Measurements from ENCODE around the gene ATP1B4.

Gene ATP1B4

GRCh38 chrX:120361764-120362305 is at the start of gene ATP1B4:
Gene ATP1B4, plus strand, starts transcription at chrX:120362089. Its CDS starts 80 bp downstream, at chrX:120362169.
- TF ChIP-seq GATA2 (IDR thresholded peaks at IDR 0.05; ENCODE audit: low read depth, low read length) (no peak), GATA3 (IDR thresholded peaks at IDR 0.05; ENCODE audit: low read depth, low read length) (no peak)

GRCh38 chrX:120315776-120316175 is 46.1 kb upstream of the ATP1B4 start:
- no peak for TF ChIP-seq GATA3 (IDR thresholded peaks at IDR 0.05; ENCODE audit: low read depth, low read length)
- TF ChIP-seq GATA2 (IDR thresholded peaks at IDR 0.05; ENCODE audit: low read depth, low read length), result no peak

GRCh38 chrX:120316587-120317283 is 45.2 kb upstream of the ATP1B4 start:
- TF ChIP-seq GATA2 (IDR thresholded peaks at IDR 0.05; ENCODE audit: low read depth, low read length) (no peak), GATA3 (IDR thresholded peaks at IDR 0.05; ENCODE audit: low read depth, low read length) (no peak)

GRCh38 chrX:120318411-120318810 is 43.5 kb upstream of the ATP1B4 start:
- TF ChIP-seq GATA3 (IDR thresholded peaks at IDR 0.05; ENCODE audit: low read depth, low read length) (no peak), GATA2 (IDR thresholded peaks at IDR 0.05; ENCODE audit: low read depth, low read length) (no peak)

GRCh38 chrX:120321520-120322281 is 40.2 kb upstream of the ATP1B4 start:
- TF ChIP-seq GATA3 (IDR thresholded peaks at IDR 0.05; ENCODE audit: low read depth, low read length) (no peak), GATA2 (IDR thresholded peaks at IDR 0.05; ENCODE audit: low read depth, low read length) (no peak)

- no peak for TF ChIP-seq GATA2 (IDR thresholded peaks at IDR 0.05; ENCODE audit: low read depth, low read length)
- no peak for TF ChIP-seq GATA3 (IDR thresholded peaks at IDR 0.05; ENCODE audit: low read depth, low read length)
These were observed 30.8 kb upstream of the ATP1B4 start for GRCh38 chrX:120331116-120331515.

- no peak for TF ChIP-seq GATA2 (IDR thresholded peaks at IDR 0.05; ENCODE audit: low read depth, low read length)
- TF ChIP-seq GATA3 (IDR thresholded peaks at IDR 0.05; ENCODE audit: low read depth, low read length), result no peak
These were observed 29.5 kb upstream of the ATP1B4 start for GRCh38 chrX:120332394-120332793.

GRCh38 chrX:120334151-120334550 is 27.7 kb upstream of the ATP1B4 start:
- TF ChIP-seq GATA3 (IDR thresholded peaks at IDR 0.05; ENCODE audit: low read depth, low read length), result no peak
- TF ChIP-seq GATA2 (IDR thresholded peaks at IDR 0.05; ENCODE audit: low read depth, low read length), result no peak

GRCh38 chrX:120334603-120335002 is 27.3 kb upstream of the ATP1B4 start:
- TF ChIP-seq GATA3 (IDR thresholded peaks at IDR 0.05; ENCODE audit: low read depth, low read length) (no peak), GATA2 (IDR thresholded peaks at IDR 0.05; ENCODE audit: low read depth, low read length) (no peak)

GRCh38 chrX:120335289-120335688 is 26.6 kb upstream of the ATP1B4 start:
- TF ChIP-seq GATA2 (IDR thresholded peaks at IDR 0.05; ENCODE audit: low read depth, low read length) (no peak), GATA3 (IDR thresholded peaks at IDR 0.05; ENCODE audit: low read depth, low read length) (no peak)

- no peak for TF ChIP-seq GATA3 (IDR thresholded peaks at IDR 0.05; ENCODE audit: low read depth, low read length)
- no peak for TF ChIP-seq GATA2 (IDR thresholded peaks at IDR 0.05; ENCODE audit: low read depth, low read length)
These were observed 25.0 kb upstream of the ATP1B4 start for GRCh38 chrX:120336899-120337298.

- no peak for TF ChIP-seq GATA2 (IDR thresholded peaks at IDR 0.05; ENCODE audit: low read depth, low read length)
- TF ChIP-seq GATA3 (IDR thresholded peaks at IDR 0.05; ENCODE audit: low read depth, low read length), result no peak
These were observed 11.3 kb upstream of the ATP1B4 start for GRCh38 chrX:120350450-120351138.

- TF ChIP-seq GATA2 (IDR thresholded peaks at IDR 0.05; ENCODE audit: low read depth, low read length), result no peak
- TF ChIP-seq GATA3 (IDR thresholded peaks at IDR 0.05; ENCODE audit: low read depth, low read length), result no peak
These were observed 5.8 kb upstream of the ATP1B4 start for GRCh38 chrX:120356084-120356483.

- TF ChIP-seq GATA3 (IDR thresholded peaks at IDR 0.05; ENCODE audit: low read depth, low read length) (no peak), GATA2 (IDR thresholded peaks at IDR 0.05; ENCODE audit: low read depth, low read length) (no peak)
These were observed 4.7 kb upstream of the ATP1B4 start for GRCh38 chrX:120357186-120357585.
